Gastroesophageal sphincter (tissue), 3 donors: ENCODE measurements around the gene GAP43.

Experiments
- CTCF ChIP-seq, 4 experiments: fragments of 200-600 bp in 2 of 4; fragments of 450-650 bp in 2 of 4; sonication (generic) in 1 of 4; IDR thresholded peaks; one replicate each; pipeline ENCODE4 v1.5.1; 2017 to 2019; ENCODE audit warnings: antibody characterized with exemption in 4 of 4, mild to moderate bottlenecking in 2 of 4, moderate library complexity in 2 of 4
- POLR2A ChIP-seq, 2 donors: fragments of 450-650 bp; IDR thresholded peaks; one replicate each; pipeline ENCODE4 v1.6.1; 2017; ENCODE audit warnings: antibody characterized with exemption in 2 of 2, mild to moderate bottlenecking in 2 of 2, moderate library complexity in 1 of 2

- TF ChIP-seq POLR2A (IDR thresholded peaks at IDR 0.05): no peak
- no peak for TF ChIP-seq CTCF (IDR thresholded peaks at IDR 0.05)
Measured at GRCh38 chr3:115638241-115638640, 14.9 kb downstream of the GAP43 start.
